GM12892 (cell line): ENCODE results near the gene ZDHHC3.

ENCODE experiments used
- POLR2A ChIP-seq: IDR thresholded peaks from 2 replicates; pipeline ENCODE4 v1.6.1; 2011; ENCODE audit warnings: low read depth, low read length, control low read depth
- TAF1 ChIP-seq: IDR thresholded peaks from 2 replicates; pipeline ENCODE4 v1.6.1; 2011; ENCODE audit warnings: low read depth, mild to moderate bottlenecking, control low read depth, low read length, borderline replicate concordance

DNA sequence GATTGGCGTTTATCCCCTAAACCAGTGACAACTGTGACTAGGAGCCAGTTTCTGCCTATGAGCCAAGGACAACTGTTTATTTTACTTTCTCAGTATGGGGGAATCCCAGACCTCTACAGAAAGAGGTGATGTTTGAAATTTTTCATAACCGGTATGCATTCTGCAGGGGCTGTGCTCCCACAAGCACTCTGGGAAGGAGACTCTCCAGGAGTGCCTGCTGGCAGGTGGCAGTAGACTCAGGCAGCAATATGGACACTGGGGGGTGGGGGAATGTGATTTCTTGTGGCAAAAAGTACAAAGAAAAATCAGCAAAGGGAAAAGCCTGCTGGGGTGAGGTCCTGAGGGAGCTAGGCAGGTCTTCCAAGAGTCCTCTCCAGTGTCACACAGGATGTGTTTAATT lies 95.7 kb downstream of the ZDHHC3 start:
- TF ChIP-seq TAF1 (no peak), POLR2A (no peak)
